ENCODE data around the gene CHDH.

CHDH gene

GRCh38 chr3:53806182-53807116, 39.8 kb downstream of the CHDH start:
- FAIRE-seq, result no peak

- FAIRE-seq, result no peak
Observed at GRCh38 chr3:53805463-53806159, 40.6 kb downstream of the CHDH start.

GRCh38 chr3:53804697-53805462, 41.3 kb downstream of the CHDH start:
- FAIRE-seq, result no peak

GRCh38 chr3:53803816-53804695, 42.2 kb downstream of the CHDH start:
- FAIRE-seq, result no peak

- FAIRE-seq, result no peak
Observed at GRCh38 chr3:53803124-53803815, 42.9 kb downstream of the CHDH start.

- no peak for FAIRE-seq
Observed at GRCh38 chr3:53802256-53802880, 43.9 kb downstream of the CHDH start.

- no peak for FAIRE-seq
Observed at GRCh38 chr3:53801319-53801718, 44.9 kb downstream of the CHDH start.

- no peak for FAIRE-seq
Observed at GRCh38 chr3:53800041-53800906, 45.9 kb downstream of the CHDH start.

GRCh38 chr3:53799338-53799865, 46.8 kb downstream of the CHDH start:
- no peak for FAIRE-seq

- FAIRE-seq, result no peak
Observed at GRCh38 chr3:53798144-53798543, 48.1 kb downstream of the CHDH start.

GRCh38 chr3:53795789-53796560, 50.2 kb downstream of the CHDH start:
- no peak for FAIRE-seq

- no peak for FAIRE-seq
Observed at GRCh38 chr3:53795176-53795575, 51.0 kb downstream of the CHDH start.

GRCh38 chr3:53794597-53794996, 51.6 kb downstream of the CHDH start:
- FAIRE-seq, result no peak

- no peak for FAIRE-seq
Observed at GRCh38 chr3:53792866-53793265, 53.4 kb downstream of the CHDH start.

- no peak for FAIRE-seq
Observed at GRCh38 chr3:53791317-53791716, 54.9 kb downstream of the CHDH start.

GRCh38 chr3:53790470-53790869, 55.7 kb downstream of the CHDH start:
- FAIRE-seq, result no peak

GRCh38 chr3:53789459-53789858, 56.8 kb downstream of the CHDH start:
- FAIRE-seq, result no peak

GRCh38 chr3:53788038-53788437, 58.2 kb downstream of the CHDH start:
- FAIRE-seq, result no peak

GRCh38 chr3:53787016-53787415, 59.2 kb downstream of the CHDH start:
- FAIRE-seq, result no peak
